Stimulated activated CD4-positive, alpha-beta T cell treated with anti-CD3 and anti-CD28 coated beads, TNF-alpha, amount 100 ng/mL, for 1 hour (primary cell): ENCODE data around the gene LRRC3.

Experiments
- DNase-seq, 3 donors: peaks; one replicate each; pipeline ENCODE4 v3.0.0-alpha.2; 2020; ENCODE audit warnings: low read depth in 3 of 3, low spot score in 1 of 3

Gene LRRC3

GRCh38 chr21:44456214-44456914 lies 1.1 kb downstream of the LRRC3 start:
- DNase-seq = no peak

- DNase-seq = no peak
Measured at GRCh38 chr21:44456915-44457736, 1.8 kb downstream of the LRRC3 start.

- DNase-seq = no peak
Measured at GRCh38 chr21:44458971-44459711, 3.8 kb downstream of the LRRC3 start.

- no peak for DNase-seq
Measured at GRCh38 chr21:44459712-44460440, 4.6 kb downstream of the LRRC3 start.

- no peak for DNase-seq
Measured at GRCh38 chr21:44460441-44460755, 5.1 kb downstream of the LRRC3 start.

GRCh38 chr21:44461005-44461404 lies 5.7 kb downstream of the LRRC3 start:
- no peak for DNase-seq

- DNase-seq = no peak
Measured at GRCh38 chr21:44461464-44462001, 6.2 kb downstream of the LRRC3 start.

GRCh38 chr21:44462086-44462833 lies 7.0 kb downstream of the LRRC3 start:
- no peak for DNase-seq

- DNase-seq = no peak
Measured at GRCh38 chr21:44462834-44463200, 7.5 kb downstream of the LRRC3 start.

GRCh38 chr21:44463724-44464123 lies 8.4 kb downstream of the LRRC3 start:
- no peak for DNase-seq

- DNase-seq = no peak
Measured at GRCh38 chr21:44464351-44464750, 9.0 kb downstream of the LRRC3 start.

GRCh38 chr21:44466351-44466954 lies 11.1 kb downstream of the LRRC3 start:
- no peak for DNase-seq

GRCh38 chr21:44466996-44467858 lies 11.9 kb downstream of the LRRC3 start:
- DNase-seq = no peak

- DNase-seq = no peak
Measured at GRCh38 chr21:44467859-44468195, 12.5 kb downstream of the LRRC3 start.

- DNase-seq = no peak
Measured at GRCh38 chr21:44471341-44471740, 16.0 kb downstream of the LRRC3 start.

GRCh38 chr21:44471996-44472395 lies 16.7 kb downstream of the LRRC3 start:
- no peak for DNase-seq

- DNase-seq = no peak
Measured at GRCh38 chr21:44473915-44474555, 18.7 kb downstream of the LRRC3 start.

- no peak for DNase-seq
Measured at GRCh38 chr21:44475266-44475845, 20.0 kb downstream of the LRRC3 start.
